ENCODE data around the gene CERS6. TPM values are rescaled to one million over a fixed set of nuclear protein-coding genes. Genes with fewer than 3 reads are reported as not detected.
"Not testable (repeated sequence)": the region's sequence is repeated elsewhere in the genome, so short reads cannot be mapped to it uniquely, and the experiment has no call there.

The CERS6 gene
- 21.8 TPM for total RNA-seq
- long read RNA-seq, full-length matches to known transcripts = 9 of 20 reads
- long read RNA-seq, partial matches to known transcripts = 0 of 20 reads
- long read RNA-seq, other reads (novel, unspliced or antisense) = 11 of 20 reads

GRCh38 chr2:168455645-168456520, at the start of gene CERS6:
CERS6 (plus strand) TSS chr2:168456272; CDS start chr2:168456449, 177 bp downstream.
- no peak for TF ChIP-seq CTCF (IDR thresholded peaks at IDR 0.05)
- Histone ChIP-seq H3K4me1 (peaks cover 6% of the 10 kb centered on the region), H3K4me3 (peak within 1 kb of the TSS; percentile 85), H3K36me3 (no peaks in the 10 kb centered on the region), H3K27me3 (ENCODE audit: low read depth) (no peaks in the 10 kb centered on the region), H3K9me3 (no peaks in the 10 kb centered on the region), H3K27ac (peak within 1 kb of the TSS; percentile 83)
- DNase-seq (peak; percentile 98), ATAC-seq (peak; percentile 98)
- intact Hi-C loops (cut with DNase I) = no loop called here

GRCh38 chr2:168412301-168412700, 43.8 kb upstream of the CERS6 start:
- H3K4me3 ChIP-seq; H3K9me3 ChIP-seq; H3K27me3 ChIP-seq (ENCODE audit: low read depth); H3K36me3 ChIP-seq; DNase-seq; H3K27ac ChIP-seq; ATAC-seq; H3K4me1 ChIP-seq; intact Hi-C loops (cut with DNase I): not testable (repeated sequence)

- ATAC-seq; H3K36me3 ChIP-seq; H3K9me3 ChIP-seq; DNase-seq; H3K4me1 ChIP-seq; intact Hi-C loops (cut with DNase I); H3K27me3 ChIP-seq (ENCODE audit: low read depth); H3K4me3 ChIP-seq; H3K27ac ChIP-seq: not testable (repeated sequence)
Measured at GRCh38 chr2:168413101-168413500, 43.0 kb upstream of the CERS6 start.

- Histone ChIP-seq H3K4me1 (no peaks in the 10 kb centered on the region), H3K36me3 (no peaks in the 10 kb centered on the region), H3K4me3 (no peak overlapping the region), H3K27ac (no peak overlapping the region), H3K9me3 (no peaks in the 10 kb centered on the region), H3K27me3 (ENCODE audit: low read depth) (no peaks in the 10 kb centered on the region)
- no peak for DNase-seq
- no peak for TF ChIP-seq CTCF (IDR thresholded peaks at IDR 0.05)
- intact Hi-C loops (cut with DNase I) = no loop called here
- ATAC-seq = no peak
Measured at GRCh38 chr2:168416555-168416954, 39.5 kb upstream of the CERS6 start.

GRCh38 chr2:168422584-168422983, 33.5 kb upstream of the CERS6 start:
- Histone ChIP-seq H3K4me1 (no peaks in the 10 kb centered on the region), H3K27ac (no peak overlapping the region), H3K4me3 (no peak overlapping the region), H3K9me3 (no peaks in the 10 kb centered on the region), H3K27me3 (ENCODE audit: low read depth) (no peaks in the 10 kb centered on the region), H3K36me3 (no peaks in the 10 kb centered on the region)
- DNase-seq = no peak
- no peak for TF ChIP-seq CTCF (IDR thresholded peaks at IDR 0.05)
- intact Hi-C loops (cut with DNase I) = no loop called here
- no peak for ATAC-seq

- H3K4me1 ChIP-seq = no peaks in the 10 kb centered on the region
- DNase-seq (no peak), ATAC-seq (no peak)
- no peaks in the 10 kb centered on the region for H3K27me3 ChIP-seq (ENCODE audit: low read depth)
- H3K36me3 ChIP-seq = no peaks in the 10 kb centered on the region
- no peak overlapping the region for H3K4me3 ChIP-seq
- no peaks in the 10 kb centered on the region for H3K9me3 ChIP-seq
- no peak for TF ChIP-seq CTCF (IDR thresholded peaks at IDR 0.05)
- intact Hi-C loops (cut with DNase I) = no loop called here
- H3K27ac ChIP-seq = no peak overlapping the region
Measured at GRCh38 chr2:168424112-168424951, 31.7 kb upstream of the CERS6 start.
